K562 (cell line): ENCODE measurements around the gene KCNK1. TPM values are rescaled to one million over a fixed set of nuclear protein-coding genes. Genes with fewer than 3 reads are reported as not detected.
A peak's percentile ranks its signal among the peaks of the same experiment; 100 is the strongest.

Source experiments
- BCOR ChIP-seq: fragments of 450-650 bp; IDR thresholded peaks from 2 replicates; pipeline ENCODE4 v1.6.1; 2016
- CBFA2T2 ChIP-seq: fragments of 450-650 bp; conservative IDR thresholded peaks from 2 replicates; pipeline ENCODE4 v1.6.1; 2017; ENCODE audit warnings: mild to moderate bottlenecking
- CC2D1A ChIP-seq: fragments of 450-650 bp; IDR thresholded peaks from 2 replicates; pipeline ENCODE4 v1.6.1; 2017; ENCODE audit warnings: mild to moderate bottlenecking
- CHD1 ChIP-seq: fragments of 200-600 bp; sonication (generic); IDR thresholded peaks from one replicate; pipeline ENCODE4 v1.6.1; 2012; ENCODE audit warnings: mild to moderate bottlenecking, moderate library complexity, low read length, inconsistent platforms
- FOXA1 ChIP-seq: fragments of 450-650 bp; IDR thresholded peaks from 2 replicates; pipeline ENCODE4 v1.6.1; 2016; ENCODE audit warnings: mild to moderate bottlenecking, borderline replicate concordance
- MITF ChIP-seq: IDR thresholded peaks from 2 replicates; pipeline ENCODE4 v1.6.1; 2014; ENCODE audit warnings: antibody characterized with exemption
- RHOXF2B ChIP-seq: fragments of 250-450 bp; sonication (Bioruptor Pico); conservative IDR thresholded peaks from 2 replicates; pipeline ENCODE4 v1.5.1; 2021
- SMC3 ChIP-seq: conservative IDR thresholded peaks from 2 replicates; pipeline ENCODE4 v1.6.1; 2011; ENCODE audit warnings: low read depth, low read length, improper control_type of control experiment; ENCODE audit not compliant: insufficient read depth
- TBL1XR1 ChIP-seq, 2 experiments: IDR thresholded peaks; 2 replicates each; pipeline ENCODE4 v1.6.1; 2012; ENCODE audit warnings: improper control_type of control experiment in 2 of 2, low read length in 2 of 2, mild to moderate bottlenecking in 1 of 2
- ZFP91 ChIP-seq: sonication (generic); formaldehyde crosslinking; IDR thresholded peaks from 2 replicates; pipeline ENCODE4 v1.8.0; 2022; ENCODE audit warnings: mild to moderate bottlenecking, missing genetic modification reagents
- ZZZ3 ChIP-seq: fragments of 450-650 bp; IDR thresholded peaks from 2 replicates; pipeline ENCODE4 v1.6.1; 2016; ENCODE audit warnings: antibody characterized with exemption, mild to moderate bottlenecking, moderate library complexity
- polyA plus RNA-seq, 8 experiments: library from polyadenylated mRNA; depleted of rRNA in 4 of 8; stranded (reverse) in 5 of 8; unstranded in 3 of 8; fragments of >200 nt; fragmentation: Nextera tagmentation in 2 of 8; fragmentation: Illumina TruSeq in 1 of 8; extraction: Ambion mirVana in 2 of 8; extraction: Trizol in 1 of 8; gene quantifications; 2 replicates each; pipeline versions ENCODE4 v1.2.1 to v1.2.3, GENCODE V29; 2011 to 2014; ENCODE audit warnings: inconsistent platforms in 1 of 8, missing spikeins in 1 of 8
- total RNA-seq, 7 experiments: library from RNA; depleted of rRNA in 6 of 7; stranded (reverse); fragments of >200 nt in 6 of 7; fragmentation: Illumina TruSeq in 2 of 7; extraction: Trizol in 2 of 7; gene quantifications; 2 replicates each; pipeline versions ENCODE4 v1.2.1 to v1.2.3, GENCODE V29; 2011 to 2021; ENCODE audit warnings: low replicate concordance in 1 of 7
- TF ChIP-seq, protein P1 (sequence below): fragments of 450-650 bp; IDR thresholded peaks from 2 replicates; pipeline ENCODE4 v1.6.1; 2016; ENCODE audit warnings: mild to moderate bottlenecking, moderate library complexity
- TF ChIP-seq, protein P2 (sequence below): fragments of 450-650 bp; formaldehyde crosslinking; IDR thresholded peaks from 2 replicates; pipeline ENCODE4 v1.4.0; 2022; ENCODE audit warnings: missing genetic modification characterization

KCNK1 gene
- total and polyA plus RNA-seq, 9 of the 15 experiments (the other 6 are each of a cell fraction or from before 2014, with no cell fraction given) = 3.1 to 22.7 (median 6.0) TPM

- TF ChIP-seq, protein P1, sequence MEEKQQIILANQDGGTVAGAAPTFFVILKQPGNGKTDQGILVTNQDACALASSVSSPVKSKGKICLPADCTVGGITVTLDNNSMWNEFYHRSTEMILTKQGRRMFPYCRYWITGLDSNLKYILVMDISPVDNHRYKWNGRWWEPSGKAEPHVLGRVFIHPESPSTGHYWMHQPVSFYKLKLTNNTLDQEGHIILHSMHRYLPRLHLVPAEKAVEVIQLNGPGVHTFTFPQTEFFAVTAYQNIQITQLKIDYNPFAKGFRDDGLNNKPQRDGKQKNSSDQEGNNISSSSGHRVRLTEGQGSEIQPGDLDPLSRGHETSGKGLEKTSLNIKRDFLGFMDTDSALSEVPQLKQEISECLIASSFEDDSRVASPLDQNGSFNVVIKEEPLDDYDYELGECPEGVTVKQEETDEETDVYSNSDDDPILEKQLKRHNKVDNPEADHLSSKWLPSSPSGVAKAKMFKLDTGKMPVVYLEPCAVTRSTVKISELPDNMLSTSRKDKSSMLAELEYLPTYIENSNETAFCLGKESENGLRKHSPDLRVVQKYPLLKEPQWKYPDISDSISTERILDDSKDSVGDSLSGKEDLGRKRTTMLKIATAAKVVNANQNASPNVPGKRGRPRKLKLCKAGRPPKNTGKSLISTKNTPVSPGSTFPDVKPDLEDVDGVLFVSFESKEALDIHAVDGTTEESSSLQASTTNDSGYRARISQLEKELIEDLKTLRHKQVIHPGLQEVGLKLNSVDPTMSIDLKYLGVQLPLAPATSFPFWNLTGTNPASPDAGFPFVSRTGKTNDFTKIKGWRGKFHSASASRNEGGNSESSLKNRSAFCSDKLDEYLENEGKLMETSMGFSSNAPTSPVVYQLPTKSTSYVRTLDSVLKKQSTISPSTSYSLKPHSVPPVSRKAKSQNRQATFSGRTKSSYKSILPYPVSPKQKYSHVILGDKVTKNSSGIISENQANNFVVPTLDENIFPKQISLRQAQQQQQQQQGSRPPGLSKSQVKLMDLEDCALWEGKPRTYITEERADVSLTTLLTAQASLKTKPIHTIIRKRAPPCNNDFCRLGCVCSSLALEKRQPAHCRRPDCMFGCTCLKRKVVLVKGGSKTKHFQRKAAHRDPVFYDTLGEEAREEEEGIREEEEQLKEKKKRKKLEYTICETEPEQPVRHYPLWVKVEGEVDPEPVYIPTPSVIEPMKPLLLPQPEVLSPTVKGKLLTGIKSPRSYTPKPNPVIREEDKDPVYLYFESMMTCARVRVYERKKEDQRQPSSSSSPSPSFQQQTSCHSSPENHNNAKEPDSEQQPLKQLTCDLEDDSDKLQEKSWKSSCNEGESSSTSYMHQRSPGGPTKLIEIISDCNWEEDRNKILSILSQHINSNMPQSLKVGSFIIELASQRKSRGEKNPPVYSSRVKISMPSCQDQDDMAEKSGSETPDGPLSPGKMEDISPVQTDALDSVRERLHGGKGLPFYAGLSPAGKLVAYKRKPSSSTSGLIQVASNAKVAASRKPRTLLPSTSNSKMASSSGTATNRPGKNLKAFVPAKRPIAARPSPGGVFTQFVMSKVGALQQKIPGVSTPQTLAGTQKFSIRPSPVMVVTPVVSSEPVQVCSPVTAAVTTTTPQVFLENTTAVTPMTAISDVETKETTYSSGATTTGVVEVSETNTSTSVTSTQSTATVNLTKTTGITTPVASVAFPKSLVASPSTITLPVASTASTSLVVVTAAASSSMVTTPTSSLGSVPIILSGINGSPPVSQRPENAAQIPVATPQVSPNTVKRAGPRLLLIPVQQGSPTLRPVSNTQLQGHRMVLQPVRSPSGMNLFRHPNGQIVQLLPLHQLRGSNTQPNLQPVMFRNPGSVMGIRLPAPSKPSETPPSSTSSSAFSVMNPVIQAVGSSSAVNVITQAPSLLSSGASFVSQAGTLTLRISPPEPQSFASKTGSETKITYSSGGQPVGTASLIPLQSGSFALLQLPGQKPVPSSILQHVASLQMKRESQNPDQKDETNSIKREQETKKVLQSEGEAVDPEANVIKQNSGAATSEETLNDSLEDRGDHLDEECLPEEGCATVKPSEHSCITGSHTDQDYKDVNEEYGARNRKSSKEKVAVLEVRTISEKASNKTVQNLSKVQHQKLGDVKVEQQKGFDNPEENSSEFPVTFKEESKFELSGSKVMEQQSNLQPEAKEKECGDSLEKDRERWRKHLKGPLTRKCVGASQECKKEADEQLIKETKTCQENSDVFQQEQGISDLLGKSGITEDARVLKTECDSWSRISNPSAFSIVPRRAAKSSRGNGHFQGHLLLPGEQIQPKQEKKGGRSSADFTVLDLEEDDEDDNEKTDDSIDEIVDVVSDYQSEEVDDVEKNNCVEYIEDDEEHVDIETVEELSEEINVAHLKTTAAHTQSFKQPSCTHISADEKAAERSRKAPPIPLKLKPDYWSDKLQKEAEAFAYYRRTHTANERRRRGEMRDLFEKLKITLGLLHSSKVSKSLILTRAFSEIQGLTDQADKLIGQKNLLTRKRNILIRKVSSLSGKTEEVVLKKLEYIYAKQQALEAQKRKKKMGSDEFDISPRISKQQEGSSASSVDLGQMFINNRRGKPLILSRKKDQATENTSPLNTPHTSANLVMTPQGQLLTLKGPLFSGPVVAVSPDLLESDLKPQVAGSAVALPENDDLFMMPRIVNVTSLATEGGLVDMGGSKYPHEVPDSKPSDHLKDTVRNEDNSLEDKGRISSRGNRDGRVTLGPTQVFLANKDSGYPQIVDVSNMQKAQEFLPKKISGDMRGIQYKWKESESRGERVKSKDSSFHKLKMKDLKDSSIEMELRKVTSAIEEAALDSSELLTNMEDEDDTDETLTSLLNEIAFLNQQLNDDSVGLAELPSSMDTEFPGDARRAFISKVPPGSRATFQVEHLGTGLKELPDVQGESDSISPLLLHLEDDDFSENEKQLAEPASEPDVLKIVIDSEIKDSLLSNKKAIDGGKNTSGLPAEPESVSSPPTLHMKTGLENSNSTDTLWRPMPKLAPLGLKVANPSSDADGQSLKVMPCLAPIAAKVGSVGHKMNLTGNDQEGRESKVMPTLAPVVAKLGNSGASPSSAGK = peak; percentile 44; the same call in 1 of the 2 replicates
- TF ChIP-seq RHOXF2B (CRISPR knock-in tag) (no peak), ZZZ3 (0 out of 2 replicates have a peak, but pooled peaks have one; percentile 38), TBL1XR1 (IDR thresholded peaks at IDR 0.05; ENCODE audit: low read length in 2 of 2) (peak in 1 of 2 experiments; percentile 91; a peak in 2 of 4 replicates), CHD1 (no peak), MITF (peak; percentile 58; the same call in 1 of the 2 replicates), ZFP91 (no peak), BCOR (peak; percentile 94), SMC3 (no peak), CC2D1A (peak; percentile 87; the same call in 1 of the 2 replicates), CBFA2T2 (peak; percentile 89), FOXA1 (no peak)
- TF ChIP-seq, protein P2, sequence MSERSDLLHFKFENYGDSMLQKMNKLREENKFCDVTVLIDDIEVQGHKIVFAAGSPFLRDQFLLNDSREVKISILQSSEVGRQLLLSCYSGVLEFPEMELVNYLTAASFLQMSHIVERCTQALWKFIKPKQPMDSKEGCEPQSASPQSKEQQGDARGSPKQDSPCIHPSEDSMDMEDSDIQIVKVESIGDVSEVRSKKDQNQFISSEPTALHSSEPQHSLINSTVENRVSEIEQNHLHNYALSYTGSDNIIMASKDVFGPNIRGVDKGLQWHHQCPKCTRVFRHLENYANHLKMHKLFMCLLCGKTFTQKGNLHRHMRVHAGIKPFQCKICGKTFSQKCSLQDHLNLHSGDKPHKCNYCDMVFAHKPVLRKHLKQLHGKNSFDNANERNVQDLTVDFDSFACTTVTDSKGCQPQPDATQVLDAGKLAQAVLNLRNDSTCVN (CRISPR knock-in tag) = no peak
Measured at GRCh38 chr1:233668725-233669294, 54.9 kb downstream of the KCNK1 start (continued).
